Endothelial cell of umbilical vein (primary cell): ENCODE results near the gene KCNMA1. TPM values are rescaled to one million over a fixed set of nuclear protein-coding genes. Genes with fewer than 3 reads are reported as not detected.

Experiments
- BruUV-seq: library from RNA; stranded (reverse); fragments of 400-500 nt; replicated peaks from 2 replicates; lab custom pipeline; 2021; lab: Mats Ljungman, UMichigan
- CTCF ChIA-PET: fragments of 300-600, 350-600 bp; sonication (Branson Sonifier 250); formaldehyde crosslinking; loops from one replicate; lab custom pipeline; 2021; ENCODE audit warnings: antibody characterized with exemption, inconsistent platforms; lab: Charles Lee
- POLR2A ChIA-PET: fragments of 300-600, 350-600 bp; sonication (Branson Sonifier 250); formaldehyde crosslinking; loops from one replicate; lab custom pipeline; 2021; ENCODE audit warnings: antibody characterized with exemption, inconsistent platforms; lab: Charles Lee
- DNase-seq: peaks from one replicate; pipeline ENCODE4 v3.0.0-alpha.2; 2011; ENCODE audit warnings: low read depth, low spot score
- FAIRE-seq: peaks from 2 replicates; lab custom pipeline; 2011; peaks lifted over from hg19 to GRCh38; lab: Jason Lieb, UNC
- H2AFZ ChIP-seq: 2 replicates; pipeline ENCODE4 v1.6.0; 2012; ENCODE audit warnings: low read depth, low read length, control low read depth, inconsistent platforms
- H3K27ac ChIP-seq: 2 replicates; pipeline ENCODE4 v1.5.1; 2011; ENCODE audit warnings: low read depth, mild to moderate bottlenecking, control low read depth, low read length, moderate library complexity; ENCODE audit not compliant: insufficient read depth
- H3K27me3 ChIP-seq, 2 experiments: 2 replicates each; pipeline versions ENCODE4 v1.6.0 to v1.6.1; 2011; ENCODE audit warnings: low read length in 2 of 2, mixed read lengths in 1 of 2; ENCODE audit not compliant: control insufficient read depth in 2 of 2, insufficient read depth in 2 of 2
- H3K36me3 ChIP-seq, 2 experiments: 2 replicates in 1 of 2; 3 replicates in 1 of 2; pipeline ENCODE4 v1.5.1; 2011; ENCODE audit warnings: low read length in 2 of 2, mild to moderate bottlenecking in 1 of 2, moderate library complexity in 1 of 2; ENCODE audit not compliant: control insufficient read depth in 2 of 2, insufficient read depth in 2 of 2; ENCODE audit errors: extremely low read depth in 1 of 2
- H3K4me1 ChIP-seq: 3 replicates; pipeline ENCODE4 v1.5.1; 2011; ENCODE audit warnings: mild to moderate bottlenecking, low read length; ENCODE audit not compliant: control insufficient read depth, insufficient read depth; ENCODE audit errors: extremely low read depth
- H3K4me2 ChIP-seq: 2 replicates; pipeline ENCODE4 v1.6.1; 2011; ENCODE audit warnings: low read length, control low read depth, mixed read lengths; ENCODE audit not compliant: insufficient read depth
- H3K4me3 ChIP-seq, 3 experiments: fragments of 200-600 bp in 1 of 3; sonication (generic), shearing (Covaris generic) in 1 of 3; replicated peaks in 1 of 3; 2 replicates each; pipeline ENCODE4 v1.5.1; 2011 to 2016; ENCODE audit warnings: control low read depth in 3 of 3, low read length in 3 of 3, mild to moderate bottlenecking in 2 of 3, inconsistent platforms in 1 of 3, low read depth in 1 of 3, moderate library complexity in 1 of 3; ENCODE audit not compliant: insufficient read depth in 1 of 3
- H3K79me2 ChIP-seq: 2 replicates; pipeline ENCODE4 v1.6.0; 2012; ENCODE audit warnings: low read length, inconsistent platforms; ENCODE audit not compliant: control insufficient read depth, insufficient read depth
- H3K9ac ChIP-seq: replicated peaks from 2 replicates; pipeline ENCODE3; 2011; ENCODE audit warnings: low read length, control low read depth; ENCODE audit not compliant: insufficient read depth; ENCODE audit errors: extremely low read depth
- H3K9me1 ChIP-seq: replicated peaks from 3 replicates; pipeline ENCODE4 v1.6.0; 2011; ENCODE audit warnings: mild to moderate bottlenecking, low read length; ENCODE audit not compliant: control insufficient read depth, insufficient read depth; ENCODE audit errors: extremely low read depth
- H3K9me3 ChIP-seq: replicated peaks from 2 replicates; pipeline ENCODE4 v1.5.1; 2012; ENCODE audit warnings: low read length, inconsistent platforms; ENCODE audit not compliant: control insufficient read depth, insufficient read depth
- H4K20me1 ChIP-seq: replicated peaks from 2 replicates; pipeline ENCODE3; 2011; ENCODE audit warnings: mild to moderate bottlenecking, low read length; ENCODE audit not compliant: control insufficient read depth, insufficient read depth; ENCODE audit errors: extremely low read depth
- EZH2 ChIP-seq: IDR thresholded peaks from 2 replicates; pipeline ENCODE4 v1.6.1; 2012; ENCODE audit warnings: borderline replicate concordance, low read depth, mild to moderate bottlenecking, moderate library complexity, low read length, inconsistent platforms; ENCODE audit not compliant: severe bottlenecking
- FOS ChIP-seq: IDR thresholded peaks from 2 replicates; pipeline ENCODE4 v1.6.1; 2011; ENCODE audit warnings: mild to moderate bottlenecking, low read length, moderate library complexity, borderline replicate concordance; ENCODE audit not compliant: insufficient read depth
- GATA2 ChIP-seq: IDR thresholded peaks from 2 replicates; pipeline ENCODE4 v1.7.0; 2011; ENCODE audit warnings: low read depth, mild to moderate bottlenecking, moderate library complexity, mixed read lengths, low read length; ENCODE audit not compliant: insufficient read length, insufficient read depth
- JUN ChIP-seq: IDR thresholded peaks from 2 replicates; pipeline ENCODE4 v1.6.1; 2011; ENCODE audit warnings: borderline replicate concordance, low read depth; ENCODE audit not compliant: insufficient read length, insufficient read depth
- MYC ChIP-seq: IDR thresholded peaks from one replicate; pipeline ENCODE4 v1.6.1; 2011; ENCODE audit warnings: mild to moderate bottlenecking, low read depth, low read length
- POLR2A ChIP-seq: IDR thresholded peaks from 2 replicates; pipeline ENCODE4 v1.6.1; 2012; ENCODE audit warnings: low read depth, mild to moderate bottlenecking, control low read depth, low read length
- POLR2AphosphoS5 ChIP-seq: IDR thresholded peaks from 2 replicates; pipeline ENCODE4 v1.6.1; 2012; ENCODE audit warnings: low read depth, mild to moderate bottlenecking, control low read depth, low read length, moderate library complexity; ENCODE audit not compliant: insufficient read depth
- dilution Hi-C: fragments of 300-500 bp; cut with MboI; formaldehyde crosslinking; loops from one replicate; pipeline ENCODE4 v1.15.0; 2019; ENCODE audit warnings: low sequenced_read_pairs; ENCODE audit not compliant: extremely low pct_ligation_motif_present
- intact Hi-C: fragments of 100-400 bp; cut with micrococcal nuclease; formaldehyde crosslinking; loops from one replicate; pipeline ENCODE4 v1.10.0; 2022
- polyA plus RNA-seq, 4 experiments: library from polyadenylated mRNA; depleted of rRNA in 3 of 4; stranded (reverse) in 3 of 4; unstranded in 1 of 4; fragments of >200 nt; gene quantifications; 2 replicates each; pipeline versions ENCODE4 v1.2.1 to v1.2.3, GENCODE V29; 2011 to 2012; ENCODE audit warnings: missing spikeins in 1 of 4
- total RNA-seq: library from RNA; stranded (reverse); gene quantifications from 2 replicates; pipeline ENCODE4 v1.2.3, GENCODE V29; 2021
- TF ChIP-seq, protein P1 (sequence below): IDR thresholded peaks from 2 replicates; pipeline ENCODE4 v1.6.1; 2011; ENCODE audit not compliant: insufficient read depth, insufficient read length
- TF ChIP-seq, protein P2 (sequence below), 2 donors: IDR thresholded peaks; 1 replicate in 1 of 2; 2 replicates in 1 of 2; pipeline ENCODE4 v1.5.1; 2011; ENCODE audit warnings: low read length in 2 of 2, mild to moderate bottlenecking in 2 of 2, moderate library complexity in 2 of 2, control low read depth in 1 of 2, inconsistent platforms in 1 of 2, low read depth in 1 of 2; ENCODE audit not compliant: insufficient read depth in 1 of 2; ENCODE audit errors: extremely low read depth in 1 of 2

The KCNMA1 gene
- total and polyA plus RNA-seq, 2 donors (not counting 3 experiments of a cell fraction or from before 2014, with no cell fraction given), result 0.10 to 0.82 TPM

DNA sequence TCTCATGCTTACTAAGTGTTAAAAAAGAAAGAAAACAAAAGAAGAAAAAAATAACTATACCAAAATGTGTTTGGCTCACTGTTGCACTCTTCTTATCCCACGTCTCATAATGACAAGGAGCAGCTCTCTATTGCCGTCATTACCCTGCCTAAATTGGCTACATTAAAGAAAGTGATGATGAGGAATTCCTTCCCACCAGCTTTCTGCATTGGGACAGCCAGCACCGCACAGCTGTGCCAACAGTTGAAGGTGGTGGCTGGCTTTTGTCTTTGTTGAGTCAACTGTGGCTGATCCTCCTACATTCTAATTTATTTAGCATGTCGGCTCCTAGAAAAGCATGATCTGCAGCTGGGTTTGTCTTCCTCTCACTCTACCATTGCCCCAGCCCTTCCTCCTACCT lies 751.8 kb downstream of the KCNMA1 start:
- no peaks in the 10 kb centered on the region for H3K79me2 ChIP-seq
- CTCF ChIA-PET, result no interaction called here
- DNase-seq, result no peak
- TF ChIP-seq, protein P1, sequence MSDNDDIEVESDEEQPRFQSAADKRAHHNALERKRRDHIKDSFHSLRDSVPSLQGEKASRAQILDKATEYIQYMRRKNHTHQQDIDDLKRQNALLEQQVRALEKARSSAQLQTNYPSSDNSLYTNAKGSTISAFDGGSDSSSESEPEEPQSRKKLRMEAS, result no peak
- TF ChIP-seq JUN (no peak), POLR2AphosphoS5 (no peak), GATA2 (no peak), MYC (no peak), EZH2 (no peak), POLR2A (no peak), FOS (no peak)
- TF ChIP-seq, protein P2, sequence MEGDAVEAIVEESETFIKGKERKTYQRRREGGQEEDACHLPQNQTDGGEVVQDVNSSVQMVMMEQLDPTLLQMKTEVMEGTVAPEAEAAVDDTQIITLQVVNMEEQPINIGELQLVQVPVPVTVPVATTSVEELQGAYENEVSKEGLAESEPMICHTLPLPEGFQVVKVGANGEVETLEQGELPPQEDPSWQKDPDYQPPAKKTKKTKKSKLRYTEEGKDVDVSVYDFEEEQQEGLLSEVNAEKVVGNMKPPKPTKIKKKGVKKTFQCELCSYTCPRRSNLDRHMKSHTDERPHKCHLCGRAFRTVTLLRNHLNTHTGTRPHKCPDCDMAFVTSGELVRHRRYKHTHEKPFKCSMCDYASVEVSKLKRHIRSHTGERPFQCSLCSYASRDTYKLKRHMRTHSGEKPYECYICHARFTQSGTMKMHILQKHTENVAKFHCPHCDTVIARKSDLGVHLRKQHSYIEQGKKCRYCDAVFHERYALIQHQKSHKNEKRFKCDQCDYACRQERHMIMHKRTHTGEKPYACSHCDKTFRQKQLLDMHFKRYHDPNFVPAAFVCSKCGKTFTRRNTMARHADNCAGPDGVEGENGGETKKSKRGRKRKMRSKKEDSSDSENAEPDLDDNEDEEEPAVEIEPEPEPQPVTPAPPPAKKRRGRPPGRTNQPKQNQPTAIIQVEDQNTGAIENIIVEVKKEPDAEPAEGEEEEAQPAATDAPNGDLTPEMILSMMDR (IDR thresholded peaks at IDR 0.05; ENCODE audit: extremely low read depth in 1 of 2, insufficient read depth in 1 of 2, low read depth in 1 of 2, low read length in 2 of 2), result no peak
- H2AFZ ChIP-seq, result no peak overlapping the region
- H3K36me3 ChIP-seq, result no peaks in the 10 kb centered on the region
- no peaks in the 10 kb centered on the region for H3K9me3 ChIP-seq
- no peak for FAIRE-seq
- no peaks in the 10 kb centered on the region for H4K20me1 ChIP-seq
- H3K27me3 ChIP-seq, result no peaks in the 10 kb centered on the region
- no peak overlapping the region for H3K4me3 ChIP-seq
- BruUV-seq, result no TSS peak
- no peaks in the 10 kb centered on the region for H3K9me1 ChIP-seq
- POLR2A ChIA-PET, result no interaction called here
- no peak overlapping the region for H3K9ac ChIP-seq
- no peak overlapping the region for H3K27ac ChIP-seq
- no peak overlapping the region for H3K4me2 ChIP-seq
- no peaks in the 10 kb centered on the region for H3K4me1 ChIP-seq
- intact Hi-C loops, result no loop called here
- dilution Hi-C loops, result no loop called here
